Transverse colon (tissue), 3 donors: Measurements from ENCODE around the gene MBIP.

Experiments used
- CTCF ChIP-seq, 5 experiments: fragments of 200-600 bp in 3 of 5; fragments of 450-650 bp in 2 of 5; sonication (generic) in 3 of 5; IDR thresholded peaks; 1 replicate in 2 of 5; 2 replicates in 3 of 5; pipeline ENCODE4 v1.5.1; 2016 to 2017; ENCODE audit warnings: antibody characterized with exemption in 5 of 5, inconsistent platforms in 3 of 5, mild to moderate bottlenecking in 2 of 5, moderate library complexity in 1 of 5
- POLR2A ChIP-seq: fragments of 450-650 bp; IDR thresholded peaks from one replicate; pipeline ENCODE4 v1.6.1; 2016; ENCODE audit warnings: antibody characterized with exemption, mild to moderate bottlenecking, moderate library complexity

GRCh38 chr14:36363704-36364103 is 43.3 kb upstream of the MBIP start:
- TF ChIP-seq POLR2A (no peak), CTCF (IDR thresholded peaks at IDR 0.05) (no peak)
